Neural cell (in vitro differentiated cells): ENCODE measurements around the gene MEF2D. TPM values are rescaled to one million over a fixed set of nuclear protein-coding genes. Genes with fewer than 3 reads are reported as not detected.

Experiments
- H2AFZ ChIP-seq: fragments of 200-600, 300-800 bp; sonication (generic), shearing (Covaris generic); 2 replicates; pipeline ENCODE4 v1.6.0; 2014; ENCODE audit warnings: low read depth, mild to moderate bottlenecking, antibody characterized with exemption, low read length, moderate library complexity
- H3F3A ChIP-seq: fragments of 200-600 bp; shearing (Covaris generic); 2 replicates; pipeline ENCODE4 v1.6.1; 2016; ENCODE audit warnings: mild to moderate bottlenecking, moderate library complexity, mixed read lengths, antibody characterized with exemption, low read length; ENCODE audit not compliant: insufficient read depth, poor library complexity, severe bottlenecking
- H3K27ac ChIP-seq: fragments of 200-600, 300-800 bp; sonication (generic), shearing (Covaris generic); 2 replicates; pipeline ENCODE4 v1.5.1; 2014; ENCODE audit warnings: mild to moderate bottlenecking, low read length, moderate library complexity
- H3K27me3 ChIP-seq: fragments of 300-800, 200-600 bp; sonication (generic), shearing (Covaris generic); 2 replicates; pipeline ENCODE4 v1.6.0; 2014; ENCODE audit warnings: mild to moderate bottlenecking, low read depth, low read length, moderate library complexity; ENCODE audit not compliant: insufficient read depth
- H3K36me3 ChIP-seq: fragments of 300-800, 200-600 bp; sonication (generic), shearing (Covaris generic); 2 replicates; pipeline ENCODE4 v1.5.1; 2014; ENCODE audit warnings: mild to moderate bottlenecking, antibody characterized with exemption, low read length, moderate library complexity; ENCODE audit not compliant: insufficient read depth
- H3K4me2 ChIP-seq: fragments of 300-800, 200-600 bp; sonication (generic), shearing (Covaris generic); 2 replicates; pipeline ENCODE4 v1.6.0; 2014; ENCODE audit warnings: mild to moderate bottlenecking, low read length
- H3K4me3 ChIP-seq: fragments of 300-800, 200-600 bp; sonication (generic), shearing (Covaris generic); 2 replicates; pipeline ENCODE4 v1.5.1; 2014; ENCODE audit warnings: mild to moderate bottlenecking, low read length, moderate library complexity
- H3K79me2 ChIP-seq: fragments of 200-600 bp; shearing (Covaris generic); replicated peaks from 2 replicates; pipeline ENCODE4 v1.6.0; 2014; ENCODE audit warnings: mild to moderate bottlenecking, low read length, moderate library complexity; ENCODE audit not compliant: insufficient read depth
- H3K9ac ChIP-seq: fragments of 300-800, 200-600 bp; sonication (generic), shearing (Covaris generic); 2 replicates; pipeline ENCODE4 v1.6.1; 2016; ENCODE audit warnings: mild to moderate bottlenecking, low read length, mixed read lengths
- H3K9me2 ChIP-seq: fragments of 200-600 bp; shearing (Covaris generic); 2 replicates; pipeline ENCODE4 v1.6.1; 2016; ENCODE audit warnings: mild to moderate bottlenecking, low read length, mixed read lengths; ENCODE audit not compliant: insufficient read depth
- H3K9me3 ChIP-seq: fragments of 200-600, 300-800 bp; sonication (generic), shearing (Covaris generic); 2 replicates; pipeline ENCODE4 v1.6.1; 2016; ENCODE audit warnings: mild to moderate bottlenecking, mixed run types, low read length, moderate library complexity, mixed read lengths
- H4K20me1 ChIP-seq: fragments of 200-600 bp; shearing (Covaris generic); 2 replicates; pipeline ENCODE4 v1.6.1; 2016; ENCODE audit warnings: mild to moderate bottlenecking, mixed run types; ENCODE audit not compliant: insufficient read depth
- EP300 ChIP-seq: fragments of 450-650 bp; conservative IDR thresholded peaks from 2 replicates; pipeline ENCODE4 v1.6.1; 2014; ENCODE audit warnings: antibody characterized with exemption, mild to moderate bottlenecking, moderate library complexity; ENCODE audit not compliant: poor library complexity, severe bottlenecking
- EZH2 ChIP-seq: fragments of 200-600, 300-800 bp; shearing (Covaris generic), sonication (generic); IDR thresholded peaks from 2 replicates; pipeline ENCODE4 v1.6.1; 2014; ENCODE audit warnings: antibody characterized with exemption, low read length, borderline replicate concordance, mild to moderate bottlenecking; ENCODE audit not compliant: insufficient read depth, poor library complexity, severe bottlenecking
- MXI1 ChIP-seq: fragments of 450-650 bp; conservative IDR thresholded peaks from 2 replicates; pipeline ENCODE4 v1.6.1; 2014; ENCODE audit warnings: antibody characterized with exemption, mild to moderate bottlenecking; ENCODE audit not compliant: poor library complexity, severe bottlenecking
- POLR2AphosphoS5 ChIP-seq: IDR thresholded peaks from 2 replicates; pipeline ENCODE4 v1.6.1; 2012
- RAD21 ChIP-seq: fragments of 450-650 bp; conservative IDR thresholded peaks from 2 replicates; pipeline ENCODE4 v1.6.1; 2014; ENCODE audit warnings: antibody characterized with exemption, mild to moderate bottlenecking, moderate library complexity
- SMC3 ChIP-seq: fragments of 450-650 bp; conservative IDR thresholded peaks from 2 replicates; pipeline ENCODE4 v1.6.1; 2014; ENCODE audit warnings: antibody characterized with exemption, mild to moderate bottlenecking, moderate library complexity; ENCODE audit not compliant: poor library complexity
- TAF1 ChIP-seq: IDR thresholded peaks from 2 replicates; pipeline ENCODE4 v1.6.1; 2012; ENCODE audit warnings: low read depth
- polyA plus RNA-seq: library from polyadenylated mRNA; depleted of rRNA; stranded (reverse); fragments of >200 nt; gene quantifications from 2 replicates; pipeline ENCODE4 v1.2.3, GENCODE V29; 2014
- TF ChIP-seq, protein P1 (sequence below): fragments of 450-650 bp; IDR thresholded peaks from 2 replicates; pipeline ENCODE4 v1.5.1; 2014; ENCODE audit warnings: antibody characterized with exemption, mild to moderate bottlenecking, moderate library complexity; ENCODE audit not compliant: poor library complexity, severe bottlenecking
- TF ChIP-seq, protein P2 (sequence below): IDR thresholded peaks from 2 replicates; pipeline ENCODE4 v1.6.1; 2012; ENCODE audit warnings: borderline replicate concordance

The MEF2D gene
- polyA plus RNA-seq, 1 donor from 2014 or later, result 4.7 TPM

DNA sequence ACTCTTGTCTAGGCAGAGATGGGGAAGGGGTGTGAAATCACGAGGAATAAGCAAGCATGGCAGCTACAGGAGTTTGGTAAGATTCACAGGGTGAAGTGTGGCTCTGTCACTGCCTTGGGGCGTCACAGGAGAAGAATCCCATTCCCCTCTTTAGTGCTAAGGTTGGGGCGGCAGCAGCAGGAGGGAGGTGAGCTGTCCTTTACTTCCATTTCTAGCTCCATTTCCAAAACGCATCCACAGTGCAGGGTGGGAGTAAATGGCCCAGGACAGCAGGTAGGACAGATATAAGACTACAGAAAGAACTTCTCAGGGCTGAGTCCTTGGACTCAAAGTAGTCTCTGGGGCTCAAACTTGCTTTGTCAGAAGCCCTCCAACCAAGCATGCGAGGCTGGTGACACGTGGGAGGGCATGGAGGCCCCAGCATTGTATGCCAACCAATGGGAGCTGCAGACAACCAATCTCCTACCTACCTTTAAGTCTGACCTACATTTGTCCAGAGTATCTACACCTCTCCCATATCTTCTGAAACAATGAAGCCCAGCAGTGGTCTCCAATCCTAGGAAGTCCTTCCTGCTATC, 8.5 kb downstream of the MEF2D start:
- TF ChIP-seq SMC3, result no peak
- TF ChIP-seq, protein P1, sequence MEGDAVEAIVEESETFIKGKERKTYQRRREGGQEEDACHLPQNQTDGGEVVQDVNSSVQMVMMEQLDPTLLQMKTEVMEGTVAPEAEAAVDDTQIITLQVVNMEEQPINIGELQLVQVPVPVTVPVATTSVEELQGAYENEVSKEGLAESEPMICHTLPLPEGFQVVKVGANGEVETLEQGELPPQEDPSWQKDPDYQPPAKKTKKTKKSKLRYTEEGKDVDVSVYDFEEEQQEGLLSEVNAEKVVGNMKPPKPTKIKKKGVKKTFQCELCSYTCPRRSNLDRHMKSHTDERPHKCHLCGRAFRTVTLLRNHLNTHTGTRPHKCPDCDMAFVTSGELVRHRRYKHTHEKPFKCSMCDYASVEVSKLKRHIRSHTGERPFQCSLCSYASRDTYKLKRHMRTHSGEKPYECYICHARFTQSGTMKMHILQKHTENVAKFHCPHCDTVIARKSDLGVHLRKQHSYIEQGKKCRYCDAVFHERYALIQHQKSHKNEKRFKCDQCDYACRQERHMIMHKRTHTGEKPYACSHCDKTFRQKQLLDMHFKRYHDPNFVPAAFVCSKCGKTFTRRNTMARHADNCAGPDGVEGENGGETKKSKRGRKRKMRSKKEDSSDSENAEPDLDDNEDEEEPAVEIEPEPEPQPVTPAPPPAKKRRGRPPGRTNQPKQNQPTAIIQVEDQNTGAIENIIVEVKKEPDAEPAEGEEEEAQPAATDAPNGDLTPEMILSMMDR, result no peak
- TF ChIP-seq RAD21, result no peak
- TF ChIP-seq POLR2AphosphoS5, result no peak
- TF ChIP-seq, protein P2, sequence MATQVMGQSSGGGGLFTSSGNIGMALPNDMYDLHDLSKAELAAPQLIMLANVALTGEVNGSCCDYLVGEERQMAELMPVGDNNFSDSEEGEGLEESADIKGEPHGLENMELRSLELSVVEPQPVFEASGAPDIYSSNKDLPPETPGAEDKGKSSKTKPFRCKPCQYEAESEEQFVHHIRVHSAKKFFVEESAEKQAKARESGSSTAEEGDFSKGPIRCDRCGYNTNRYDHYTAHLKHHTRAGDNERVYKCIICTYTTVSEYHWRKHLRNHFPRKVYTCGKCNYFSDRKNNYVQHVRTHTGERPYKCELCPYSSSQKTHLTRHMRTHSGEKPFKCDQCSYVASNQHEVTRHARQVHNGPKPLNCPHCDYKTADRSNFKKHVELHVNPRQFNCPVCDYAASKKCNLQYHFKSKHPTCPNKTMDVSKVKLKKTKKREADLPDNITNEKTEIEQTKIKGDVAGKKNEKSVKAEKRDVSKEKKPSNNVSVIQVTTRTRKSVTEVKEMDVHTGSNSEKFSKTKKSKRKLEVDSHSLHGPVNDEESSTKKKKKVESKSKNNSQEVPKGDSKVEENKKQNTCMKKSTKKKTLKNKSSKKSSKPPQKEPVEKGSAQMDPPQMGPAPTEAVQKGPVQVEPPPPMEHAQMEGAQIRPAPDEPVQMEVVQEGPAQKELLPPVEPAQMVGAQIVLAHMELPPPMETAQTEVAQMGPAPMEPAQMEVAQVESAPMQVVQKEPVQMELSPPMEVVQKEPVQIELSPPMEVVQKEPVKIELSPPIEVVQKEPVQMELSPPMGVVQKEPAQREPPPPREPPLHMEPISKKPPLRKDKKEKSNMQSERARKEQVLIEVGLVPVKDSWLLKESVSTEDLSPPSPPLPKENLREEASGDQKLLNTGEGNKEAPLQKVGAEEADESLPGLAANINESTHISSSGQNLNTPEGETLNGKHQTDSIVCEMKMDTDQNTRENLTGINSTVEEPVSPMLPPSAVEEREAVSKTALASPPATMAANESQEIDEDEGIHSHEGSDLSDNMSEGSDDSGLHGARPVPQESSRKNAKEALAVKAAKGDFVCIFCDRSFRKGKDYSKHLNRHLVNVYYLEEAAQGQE, result no peak
- no peak for TF ChIP-seq EZH2
- TF ChIP-seq TAF1, result no peak
- TF ChIP-seq EP300, result no peak
- TF ChIP-seq MXI1, result no peak
- peaks cover 79% of the 10 kb centered on the region for H3K79me2 ChIP-seq
- no peak overlapping the region for H3K4me2 ChIP-seq
- H3K27ac ChIP-seq, result no peak overlapping the region
- peaks cover 8% of the 10 kb centered on the region for H3F3A ChIP-seq
- H3K36me3 ChIP-seq, result no peaks in the 10 kb centered on the region
- no peak overlapping the region for H2AFZ ChIP-seq
- H3K4me3 ChIP-seq, result no peak overlapping the region
- no peaks in the 10 kb centered on the region for H3K9me3 ChIP-seq
- H3K27me3 ChIP-seq, result no peaks in the 10 kb centered on the region
- H4K20me1 ChIP-seq, result no peaks in the 10 kb centered on the region
- H3K9ac ChIP-seq, result no peak overlapping the region
- H3K9me2 ChIP-seq, result no peaks in the 10 kb centered on the region

DNA sequence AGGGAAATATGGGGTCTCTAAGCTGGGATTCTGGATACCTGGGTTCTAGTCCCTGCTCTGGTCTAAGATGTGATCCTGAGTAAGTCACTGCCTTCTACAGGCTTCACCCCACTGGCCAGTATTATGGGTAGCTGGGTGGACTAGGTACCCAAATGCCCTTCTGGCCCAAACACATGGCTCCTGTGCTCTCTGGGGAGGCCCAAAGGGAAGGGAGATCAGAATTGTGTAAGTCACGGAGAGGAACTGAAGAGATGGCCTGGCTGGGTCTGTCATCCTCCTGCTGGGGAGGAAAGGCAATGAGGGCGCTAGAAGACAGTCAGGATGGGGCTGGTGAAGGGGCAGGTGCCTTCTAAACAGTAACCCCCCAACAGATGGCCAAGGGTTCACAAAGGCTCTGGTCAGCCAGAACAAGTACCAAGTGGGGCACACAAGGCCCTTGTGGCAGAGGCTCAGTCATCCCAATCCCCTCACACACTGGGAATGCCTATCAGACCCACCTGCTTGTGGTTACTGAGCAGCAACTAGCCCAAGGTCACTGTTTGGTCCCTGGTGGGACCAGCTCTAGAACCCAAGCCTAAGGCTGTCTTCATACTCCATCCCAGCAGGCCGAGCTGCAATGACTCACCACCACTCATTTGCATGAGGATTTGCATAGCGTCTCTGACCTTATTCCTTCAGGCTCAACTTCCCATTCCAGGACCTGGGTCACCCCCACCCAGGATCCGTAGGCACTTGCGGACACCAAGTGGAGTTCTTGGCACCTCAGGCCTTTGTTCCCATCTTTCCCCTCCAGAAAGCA, 9.2 kb downstream of the MEF2D start:
- H3K4me2 ChIP-seq, result no peak overlapping the region
- no peak overlapping the region for H2AFZ ChIP-seq
- peaks cover 79% of the 10 kb centered on the region for H3K79me2 ChIP-seq
- TF ChIP-seq SMC3 (no peak), POLR2AphosphoS5 (no peak), EP300 (no peak), MXI1 (no peak), RAD21 (no peak), EZH2 (no peak), TAF1 (no peak)
- TF ChIP-seq, protein P2, result no peak
- TF ChIP-seq, protein P1, result no peak
- no peaks in the 10 kb centered on the region for H3K9me2 ChIP-seq
- H3F3A ChIP-seq, result peaks cover 8% of the 10 kb centered on the region
- no peak overlapping the region for H3K4me3 ChIP-seq
- no peaks in the 10 kb centered on the region for H3K9me3 ChIP-seq
- H3K36me3 ChIP-seq, result no peaks in the 10 kb centered on the region
- no peaks in the 10 kb centered on the region for H4K20me1 ChIP-seq
- H3K27me3 ChIP-seq, result no peaks in the 10 kb centered on the region
- H3K27ac ChIP-seq, result peak overlapping the region; percentile 94
- no peak overlapping the region for H3K9ac ChIP-seq
